ENCODE results near the gene DGCR8. TPM values are rescaled to one million over a fixed set of nuclear protein-coding genes. Genes with fewer than 3 reads are reported as not detected.

Gene DGCR8
- total RNA-seq, 4 donors from 2014 or later, result 16.9 to 27.6 (median 25.5) TPM

DNA sequence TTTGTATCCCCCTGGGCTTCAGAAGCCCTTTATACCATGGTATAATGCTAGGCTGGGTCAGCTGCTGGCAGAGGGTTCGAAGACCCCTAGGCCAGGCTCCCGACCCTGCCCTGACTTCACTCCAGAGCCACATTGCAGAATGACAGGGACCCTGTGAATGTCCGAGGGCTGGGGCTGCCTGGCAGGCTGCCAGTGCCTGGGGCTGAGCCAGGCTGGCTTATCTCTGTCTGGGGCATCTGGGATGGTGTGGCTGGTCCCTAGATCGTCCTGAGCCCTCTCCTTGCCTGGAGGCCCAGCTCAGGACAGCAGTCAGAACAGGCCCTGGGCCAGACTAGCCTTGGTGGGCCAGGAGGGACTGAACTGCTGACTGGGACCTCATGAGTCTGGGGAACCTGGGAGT lies 55.2 kb downstream of the DGCR8 start:
- Histone ChIP-seq H3K27ac (peak overlapping the region in 1 of 4 donors; percentile 51), H3K27me3 (no peaks in the 10 kb centered on the region), H3K4me3 (no peak overlapping the region), H3K4me1 (peaks cover 4 to 75% (median 52%) of the 10 kb centered on the region in 3 donors), H3K36me3 (peaks cover 0 to 14% of the 10 kb centered on the region in 2 donors), H3K9me3 (no peaks in the 10 kb centered on the region)
- no CpG with 5 or more reads among the region's 4 CpGs for WGBS, 2 donors (ENCODE audit: low coverage in 1 of 2)
- TF ChIP-seq, protein P1, sequence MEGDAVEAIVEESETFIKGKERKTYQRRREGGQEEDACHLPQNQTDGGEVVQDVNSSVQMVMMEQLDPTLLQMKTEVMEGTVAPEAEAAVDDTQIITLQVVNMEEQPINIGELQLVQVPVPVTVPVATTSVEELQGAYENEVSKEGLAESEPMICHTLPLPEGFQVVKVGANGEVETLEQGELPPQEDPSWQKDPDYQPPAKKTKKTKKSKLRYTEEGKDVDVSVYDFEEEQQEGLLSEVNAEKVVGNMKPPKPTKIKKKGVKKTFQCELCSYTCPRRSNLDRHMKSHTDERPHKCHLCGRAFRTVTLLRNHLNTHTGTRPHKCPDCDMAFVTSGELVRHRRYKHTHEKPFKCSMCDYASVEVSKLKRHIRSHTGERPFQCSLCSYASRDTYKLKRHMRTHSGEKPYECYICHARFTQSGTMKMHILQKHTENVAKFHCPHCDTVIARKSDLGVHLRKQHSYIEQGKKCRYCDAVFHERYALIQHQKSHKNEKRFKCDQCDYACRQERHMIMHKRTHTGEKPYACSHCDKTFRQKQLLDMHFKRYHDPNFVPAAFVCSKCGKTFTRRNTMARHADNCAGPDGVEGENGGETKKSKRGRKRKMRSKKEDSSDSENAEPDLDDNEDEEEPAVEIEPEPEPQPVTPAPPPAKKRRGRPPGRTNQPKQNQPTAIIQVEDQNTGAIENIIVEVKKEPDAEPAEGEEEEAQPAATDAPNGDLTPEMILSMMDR (IDR thresholded peaks at IDR 0.05), result no peak
- TF ChIP-seq POLR2AphosphoS5 (IDR thresholded peaks at IDR 0.05) (no peak), POLR2A (IDR thresholded peaks at IDR 0.05) (no peak), EP300 (IDR thresholded peaks at IDR 0.05) (no peak)
- no peak for ATAC-seq

DNA sequence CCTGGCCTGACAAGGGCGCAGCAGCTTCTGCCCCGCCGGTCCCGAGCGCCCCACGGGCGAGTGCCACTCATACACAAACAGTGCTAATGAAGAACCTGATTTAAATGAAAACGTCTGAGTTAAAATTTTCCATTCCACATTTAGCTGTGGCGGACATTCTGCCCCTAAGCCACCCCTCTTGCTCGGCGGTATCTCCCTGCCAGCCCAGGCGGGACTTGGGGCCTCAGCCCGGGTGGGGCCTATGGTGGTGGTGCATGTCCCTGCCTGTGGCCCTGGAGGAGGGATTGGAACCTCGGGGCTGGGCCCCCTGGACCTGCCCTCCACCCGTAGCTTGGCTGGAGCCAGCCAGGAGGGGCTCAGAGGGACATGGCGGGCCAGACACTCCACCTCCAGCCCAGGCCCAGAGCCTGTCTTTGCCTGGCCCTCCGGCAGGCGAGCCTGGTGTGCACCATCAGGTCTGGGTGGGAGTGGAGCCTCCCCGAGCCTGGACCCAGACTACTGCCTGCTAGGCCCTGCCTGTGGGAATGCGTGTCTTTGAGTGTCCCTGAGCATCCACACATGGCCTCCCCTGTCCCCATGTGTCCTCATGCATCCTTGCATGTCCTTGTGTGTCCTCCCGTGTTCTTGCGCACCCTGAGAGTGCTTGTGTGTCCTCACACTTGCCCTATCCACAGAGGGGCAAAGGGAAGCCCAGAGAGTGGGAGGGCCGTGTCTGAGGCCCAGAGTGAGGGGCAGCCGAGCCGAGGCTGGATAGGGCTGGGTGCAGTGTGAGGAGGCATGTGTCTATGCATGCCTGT lies 56.0 kb downstream of the DGCR8 start:
- no peaks in the 10 kb centered on the region for H3K9me3 ChIP-seq
- H3K27ac ChIP-seq, result peak overlapping the region in 1 of 4 donors; percentile 51
- ATAC-seq, result no peak
- TF ChIP-seq POLR2AphosphoS5 (IDR thresholded peaks at IDR 0.05) (no peak), EP300 (IDR thresholded peaks at IDR 0.05) (no peak), POLR2A (IDR thresholded peaks at IDR 0.05) (no peak)
- TF ChIP-seq, protein P1 (IDR thresholded peaks at IDR 0.05), result no peak
- no peaks in the 10 kb centered on the region for H3K27me3 ChIP-seq
- H3K4me1 ChIP-seq, result peaks cover 4 to 68% (median 52%) of the 10 kb centered on the region in 3 donors
- WGBS, 2 donors (ENCODE audit: low coverage in 1 of 2), result 78% methylated on average over 8 of the region's 25 CpGs; no CpG with 5 or more reads in 1 of the 2 donors
- peaks cover 0 to 21% of the 10 kb centered on the region in 2 donors for H3K36me3 ChIP-seq
- no peak overlapping the region for H3K4me3 ChIP-seq

DNA sequence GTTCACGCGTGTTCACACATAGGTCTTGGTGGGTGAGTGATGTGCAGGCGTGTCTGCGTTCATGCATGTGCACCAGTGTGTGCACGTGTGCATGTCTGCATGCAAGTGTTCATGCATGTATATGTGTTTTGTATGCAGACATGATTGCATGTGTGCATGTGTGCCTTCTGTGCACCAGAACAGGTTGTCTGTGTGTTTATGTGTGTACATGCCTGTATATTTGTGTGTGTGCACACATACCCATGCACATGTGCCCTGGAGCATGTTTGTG lies 56.5 kb downstream of the DGCR8 start:
- no peak for ATAC-seq
- peaks cover 0 to 26% of the 10 kb centered on the region in 2 donors for H3K36me3 ChIP-seq
- TF ChIP-seq, protein P1 (IDR thresholded peaks at IDR 0.05), result no peak
- TF ChIP-seq POLR2A (IDR thresholded peaks at IDR 0.05), result no peak
- TF ChIP-seq EP300 (IDR thresholded peaks at IDR 0.05), result no peak
- TF ChIP-seq POLR2AphosphoS5 (IDR thresholded peaks at IDR 0.05), result no peak
- no peak overlapping the region for H3K27ac ChIP-seq
- no peaks in the 10 kb centered on the region for H3K27me3 ChIP-seq
- no CpG with 5 or more reads among the region's 5 CpGs for WGBS, 2 donors (ENCODE audit: low coverage in 1 of 2)
- H3K4me3 ChIP-seq, result no peak overlapping the region
- H3K4me1 ChIP-seq, result peaks cover 4 to 68% (median 52%) of the 10 kb centered on the region in 3 donors
- H3K9me3 ChIP-seq, result no peaks in the 10 kb centered on the region

DNA sequence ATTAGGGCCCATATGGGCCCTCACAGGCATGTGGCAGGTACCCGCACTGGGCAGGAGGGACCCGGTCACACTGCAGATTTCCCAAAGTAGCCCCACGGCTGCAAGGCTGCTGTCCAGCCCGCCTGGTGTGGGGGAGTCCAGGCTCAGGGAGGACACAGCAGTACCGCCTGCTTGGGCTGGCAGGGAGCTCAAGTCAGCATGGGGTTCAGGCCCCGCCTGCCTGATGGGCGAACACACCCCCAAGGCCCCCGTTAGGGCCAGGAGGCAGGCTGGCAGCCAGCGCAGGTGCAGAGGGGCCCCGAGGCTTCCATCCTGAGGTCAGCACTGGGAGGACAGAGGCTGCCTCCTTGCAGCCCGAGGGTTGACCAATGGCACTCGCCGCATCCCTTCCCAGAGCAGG lies 57.1 kb downstream of the DGCR8 start:
- no CpG with 5 or more reads among the region's 13 CpGs for WGBS, 2 donors (ENCODE audit: low coverage in 1 of 2)
- TF ChIP-seq, protein P1 (IDR thresholded peaks at IDR 0.05), result no peak
- TF ChIP-seq EP300 (IDR thresholded peaks at IDR 0.05) (no peak), POLR2AphosphoS5 (IDR thresholded peaks at IDR 0.05) (no peak), POLR2A (IDR thresholded peaks at IDR 0.05) (no peak)
- H3K4me3 ChIP-seq, result peak overlapping the region in 1 of 2 donors; percentile 11
- no peaks in the 10 kb centered on the region for H3K9me3 ChIP-seq
- peaks cover 4 to 68% (median 52%) of the 10 kb centered on the region in 3 donors for H3K4me1 ChIP-seq
- peaks cover 0 to 32% of the 10 kb centered on the region in 2 donors for H3K36me3 ChIP-seq
- H3K27me3 ChIP-seq, result no peaks in the 10 kb centered on the region
- peak overlapping the region in 3 of 4 donors; percentile 63 to 68 (median 66) for H3K27ac ChIP-seq
- no peak for ATAC-seq
